GM19372 (cell line): ENCODE measurements around the gene KDM3B.
"Not testable (repeated sequence)": the region's sequence is repeated elsewhere in the genome, so short reads cannot be mapped to it uniquely, and the experiment has no call there.

Experiments used
- ATAC-seq: cut with Tn5 transposase; IDR thresholded peaks from one replicate; pipeline ENCODE4 v1.9.1; 2021; ENCODE audit warnings: mild to moderate bottlenecking, low read depth, moderate library complexity; ENCODE audit not compliant: unreplicated experiment

The KDM3B gene

DNA sequence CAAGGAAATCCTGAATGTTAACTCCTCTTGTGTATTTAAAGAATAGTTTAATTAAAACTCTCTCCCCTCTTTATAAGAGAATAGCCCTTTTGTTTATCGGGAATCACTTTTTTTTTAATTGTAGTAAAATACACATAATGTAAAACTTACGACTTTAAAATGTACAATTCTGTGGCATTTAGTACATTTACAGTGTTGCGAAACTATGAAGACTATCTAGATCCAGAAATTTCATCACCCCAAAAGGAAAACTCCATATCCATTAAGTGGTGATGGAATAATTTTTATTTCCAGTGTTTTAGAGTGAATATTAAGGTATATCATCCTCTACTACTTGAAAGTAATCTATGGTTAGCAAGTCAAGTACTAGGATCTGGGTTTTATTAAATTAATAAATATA, 36.8 kb downstream of the KDM3B start:
- ATAC-seq, result no peak

DNA sequence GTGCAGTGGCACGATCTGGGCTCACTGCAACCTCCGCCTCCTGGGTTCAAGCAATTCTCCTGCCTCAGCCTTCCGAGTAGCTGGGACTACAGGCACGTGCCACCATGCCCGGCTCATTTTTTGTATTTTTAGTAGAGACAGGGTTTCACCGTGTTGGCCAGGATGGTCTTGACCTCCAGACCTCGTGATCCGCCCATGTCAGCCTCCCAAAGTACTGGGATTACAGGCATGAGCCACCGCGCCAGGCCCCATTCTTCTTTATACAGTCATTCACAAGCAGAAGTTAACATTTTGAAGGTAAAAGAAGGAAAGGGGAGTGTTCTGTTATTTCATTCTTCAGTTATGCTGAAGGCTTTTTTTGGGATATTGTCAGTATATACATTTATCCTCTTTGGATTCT, 37.4 kb downstream of the KDM3B start:
- ATAC-seq, result not testable (repeated sequence)

DNA sequence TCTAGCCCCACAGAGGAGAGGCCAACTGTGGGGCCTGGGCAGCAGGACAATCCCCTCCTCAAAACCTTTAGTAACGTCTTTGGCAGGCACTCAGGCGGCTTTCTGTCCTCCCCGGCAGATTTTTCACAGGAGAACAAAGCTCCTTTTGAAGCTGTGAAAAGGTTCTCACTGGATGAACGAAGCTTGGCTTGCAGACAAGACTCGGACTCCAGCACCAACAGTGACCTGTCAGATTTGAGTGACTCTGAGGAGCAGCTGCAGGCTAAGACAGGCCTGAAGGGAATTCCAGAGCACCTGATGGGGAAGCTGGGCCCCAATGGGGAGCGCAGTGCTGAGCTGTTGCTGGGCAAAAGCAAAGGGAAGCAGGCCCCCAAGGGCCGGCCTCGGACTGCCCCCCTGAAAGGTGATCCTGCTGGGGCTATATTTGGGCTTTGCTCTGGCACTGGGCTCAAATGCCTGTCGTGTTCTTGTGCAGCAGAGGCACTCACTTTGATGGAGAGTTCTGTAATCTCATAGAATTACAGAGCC, 39.4 kb downstream of the KDM3B start:
- no peak for ATAC-seq

DNA sequence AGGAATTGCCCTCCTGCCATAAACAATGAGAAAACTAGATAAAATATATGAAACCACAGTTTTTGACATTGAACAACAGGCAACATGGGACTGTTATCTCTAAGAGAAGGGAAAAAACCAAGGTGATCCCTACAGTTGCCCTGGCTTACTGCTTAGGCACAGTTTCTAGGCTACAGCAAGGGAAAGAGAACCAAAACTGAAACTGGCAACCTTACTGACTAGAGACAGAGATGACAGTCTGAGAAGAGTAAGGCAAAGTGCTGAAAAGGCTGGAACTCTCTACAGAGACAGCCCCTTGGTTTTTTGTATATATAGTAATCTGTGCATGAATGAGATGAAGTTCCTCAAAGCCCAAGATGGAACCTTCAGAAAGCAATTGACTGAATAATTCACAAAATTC, 50.2 kb downstream of the KDM3B start:
- no peak for ATAC-seq

DNA sequence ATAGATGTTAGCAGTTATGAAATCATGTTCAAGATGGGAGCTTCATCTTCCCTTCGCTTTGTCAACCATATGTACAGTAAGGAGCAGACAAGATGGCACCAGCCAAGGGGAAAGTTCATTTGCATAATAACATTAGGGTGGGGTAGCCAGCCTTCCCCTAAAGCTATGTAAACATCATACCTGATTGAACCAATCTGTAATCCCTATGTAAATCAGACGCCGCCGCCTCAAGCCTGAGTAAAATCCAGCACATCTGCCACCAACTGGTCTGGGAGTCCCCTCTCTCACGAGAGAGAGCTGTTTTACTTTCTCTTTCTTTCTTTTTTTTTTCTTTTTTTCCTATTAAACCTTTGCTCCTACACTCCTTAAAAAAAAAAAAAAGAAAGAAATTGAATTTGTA, 55.5 kb downstream of the KDM3B start:
- peak; percentile 61 for ATAC-seq

DNA sequence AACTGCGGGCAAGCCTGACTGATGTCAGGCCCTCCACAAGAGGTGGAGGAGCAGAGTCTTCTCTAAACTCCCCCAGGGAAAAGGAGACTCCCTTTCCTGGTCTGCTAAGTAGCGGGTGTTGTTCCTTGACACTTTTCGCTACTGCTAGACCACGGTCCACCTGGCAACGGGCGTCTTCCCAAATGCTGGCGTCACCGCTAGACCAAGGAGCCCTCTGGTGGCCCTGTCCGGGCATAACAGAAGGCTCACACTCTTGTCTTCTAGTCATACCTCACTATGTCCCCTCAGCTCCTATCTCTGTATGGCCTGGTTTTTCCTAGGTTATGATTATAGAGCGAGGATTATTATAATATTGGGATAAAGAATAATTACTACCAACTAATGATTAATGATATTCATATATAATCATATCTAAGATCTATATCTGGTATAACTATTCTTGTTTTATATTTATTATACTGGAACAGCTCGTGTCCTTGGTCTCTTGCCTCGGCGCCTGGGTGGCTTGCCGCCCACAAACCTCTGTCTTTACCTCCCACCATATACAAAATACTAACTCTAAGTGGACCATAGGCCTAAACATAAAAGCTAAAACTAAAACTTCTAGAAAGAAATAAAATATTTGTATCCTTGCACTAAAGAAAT, 58.6 kb downstream of the KDM3B start:
- ATAC-seq, result not testable (repeated sequence)

DNA sequence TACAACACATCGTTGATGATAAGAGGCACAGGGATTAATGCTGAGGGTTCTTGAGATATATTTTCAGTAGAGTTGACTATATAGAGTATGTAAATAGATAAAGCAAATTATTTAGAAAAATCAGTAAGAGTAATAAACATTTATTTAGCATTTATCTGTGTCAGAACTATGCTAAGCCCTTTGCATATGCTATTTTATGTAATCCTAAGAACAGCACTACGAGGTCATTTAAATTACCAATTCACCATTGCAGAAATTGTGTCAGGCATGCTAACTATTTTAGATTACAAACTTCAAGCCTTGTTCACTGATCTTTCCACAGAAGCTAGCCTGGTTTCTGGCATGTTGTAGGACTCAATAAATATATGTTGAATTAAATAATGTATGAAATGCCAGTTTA, 66.0 kb downstream of the KDM3B start:
- ATAC-seq, result no peak

DNA sequence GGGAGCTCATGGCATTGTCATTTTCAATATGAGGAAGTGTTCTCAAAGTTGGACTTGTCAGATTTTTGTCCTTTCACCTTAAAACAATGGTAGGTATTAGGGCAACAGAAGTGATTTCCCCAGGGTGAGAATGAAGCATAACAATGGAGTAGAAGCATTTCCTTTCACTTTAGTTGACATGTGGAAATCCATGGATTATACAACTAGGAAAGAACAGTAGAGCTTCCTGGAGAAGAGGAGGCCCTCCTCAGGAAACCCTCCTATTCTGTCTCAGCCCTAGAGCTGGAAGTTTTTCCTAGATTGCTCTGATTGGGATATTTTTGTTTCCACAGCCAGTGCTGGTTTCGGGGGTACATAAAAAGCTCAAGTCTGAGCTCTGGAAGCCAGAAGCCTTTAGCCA, 72.6 kb downstream of the KDM3B start:
- no peak for ATAC-seq

DNA sequence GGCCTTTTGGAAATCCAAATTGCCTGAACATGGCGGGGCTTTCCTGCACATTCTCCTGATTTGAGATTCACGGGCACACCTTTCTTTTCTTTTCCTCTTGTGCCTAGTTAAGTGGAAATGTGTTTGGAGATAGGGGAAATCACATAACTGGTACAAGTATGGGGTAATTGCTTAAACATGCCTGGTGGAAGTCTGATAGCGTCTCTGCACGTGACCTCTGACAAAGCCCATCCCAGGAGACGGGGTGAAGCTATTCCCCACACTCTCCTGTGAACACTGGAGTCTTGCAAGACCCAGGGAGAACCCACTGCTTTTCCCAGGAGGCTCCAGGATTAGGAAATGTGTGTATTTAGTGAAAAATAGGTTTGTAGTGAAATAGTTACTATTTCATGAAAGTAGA, 83.5 kb downstream of the KDM3B start:
- ATAC-seq, result no peak

DNA sequence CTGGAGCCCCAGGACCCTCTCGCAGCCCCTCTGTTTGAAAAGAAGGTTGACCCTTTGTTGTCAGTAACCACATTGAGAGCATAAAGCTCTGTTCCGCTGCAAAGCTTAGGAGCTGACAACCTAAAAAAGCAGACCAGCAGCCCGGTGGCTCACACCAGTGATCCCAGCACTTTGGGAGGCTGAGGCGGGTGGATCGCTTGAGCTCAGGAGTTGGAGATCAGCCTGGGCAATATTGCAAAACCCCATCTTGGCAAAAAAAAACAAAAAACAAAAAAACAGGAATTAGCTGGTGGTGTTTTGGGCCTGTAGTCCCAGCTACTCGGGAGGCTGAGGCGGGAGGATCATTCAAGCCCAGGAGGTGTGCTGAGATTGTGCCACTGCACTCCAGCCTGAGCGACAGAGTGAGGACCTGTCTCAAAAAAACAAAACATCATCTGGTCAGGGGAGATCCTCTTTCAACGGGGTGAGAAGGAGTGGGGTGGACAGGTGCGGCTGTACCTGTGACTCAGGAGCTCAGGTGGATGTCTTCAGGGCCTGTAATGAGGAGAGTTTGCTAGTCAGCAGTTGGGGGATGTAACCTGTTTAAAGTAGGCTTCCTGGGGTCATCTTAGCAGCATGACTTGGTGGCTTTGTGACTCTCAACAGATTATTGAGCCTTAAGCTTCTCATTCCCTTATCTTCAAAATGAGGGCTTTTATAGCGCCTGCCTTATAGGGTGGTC, 85.7 kb downstream of the KDM3B start:
- no peak for ATAC-seq

DNA sequence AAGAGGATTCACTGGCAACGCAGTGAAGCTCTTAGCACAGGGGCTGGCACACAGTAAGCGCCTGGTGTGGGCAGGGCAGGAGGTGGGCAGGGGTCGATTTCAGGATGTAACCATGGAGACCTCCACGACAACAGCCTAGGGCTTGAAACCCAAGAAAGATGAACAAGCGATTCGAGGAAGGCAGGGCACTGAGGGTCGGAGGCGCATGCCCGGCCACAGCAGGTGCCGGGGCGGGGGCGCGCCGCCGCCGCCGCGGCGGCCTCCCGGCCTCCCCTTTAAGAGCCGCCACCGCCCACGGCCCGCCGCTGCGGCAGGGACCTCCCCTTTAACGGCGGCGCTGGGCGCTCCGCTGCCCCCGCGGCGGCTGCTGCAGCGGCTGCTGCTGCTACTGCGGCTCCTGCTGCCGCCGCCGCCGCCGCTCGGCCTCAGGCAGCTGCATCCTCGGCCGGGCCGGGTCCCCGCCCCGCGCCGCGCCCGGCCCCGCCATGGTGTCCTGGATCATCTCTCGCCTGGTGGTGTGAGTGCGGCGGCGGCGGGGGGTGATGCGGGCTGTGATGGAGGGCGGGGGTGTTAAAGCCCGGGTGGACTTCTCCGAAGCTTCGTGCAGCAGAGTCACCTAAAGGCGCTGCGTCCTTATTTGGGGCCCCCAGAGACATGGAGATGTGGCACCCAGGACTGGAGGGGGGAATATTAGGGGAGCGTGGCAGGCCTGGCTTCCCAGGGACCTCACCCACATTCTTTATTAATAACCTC, 86.4 kb downstream of the KDM3B start, which contains the start of gene REEP2:
Gene REEP2, plus strand, starts transcription at position 334 of the 753 bp plus-strand sequence. Its CDS starts 152 bp downstream, at position 486.
- ATAC-seq, result peak; percentile 74

DNA sequence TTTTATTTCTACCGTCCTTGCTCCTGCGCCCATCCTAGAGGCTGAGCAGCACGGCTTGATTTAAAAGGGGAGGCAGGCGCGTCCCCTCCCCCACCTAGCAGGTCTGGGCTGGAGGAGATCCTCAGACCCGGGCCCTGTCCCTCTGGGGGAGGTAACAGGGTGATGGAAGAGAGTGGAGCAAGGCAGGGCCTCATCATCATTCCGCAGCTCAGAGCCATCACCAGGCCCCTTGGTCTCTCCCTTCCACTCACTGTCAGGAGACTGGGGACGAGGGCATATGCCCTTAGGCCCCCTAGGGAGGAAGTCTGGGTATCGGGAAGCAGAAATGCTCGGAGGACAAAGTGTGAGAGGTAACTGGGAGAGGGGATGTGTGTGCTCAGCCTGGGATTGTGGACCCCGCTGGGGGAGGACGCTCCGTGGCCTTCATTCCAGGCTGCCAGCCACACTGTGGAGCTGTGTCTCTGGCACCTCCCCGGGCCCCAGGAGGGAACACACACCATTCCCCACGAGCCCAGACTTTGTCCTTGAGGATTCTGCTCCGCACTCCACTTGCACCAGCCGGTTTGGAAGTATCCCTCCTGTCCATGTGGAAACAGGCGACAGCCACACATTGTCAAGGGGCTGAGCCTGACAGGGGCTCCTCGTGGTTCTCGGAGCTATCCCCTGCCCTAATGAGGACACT, 87.1 kb downstream of the KDM3B start:
- ATAC-seq, result no peak

DNA sequence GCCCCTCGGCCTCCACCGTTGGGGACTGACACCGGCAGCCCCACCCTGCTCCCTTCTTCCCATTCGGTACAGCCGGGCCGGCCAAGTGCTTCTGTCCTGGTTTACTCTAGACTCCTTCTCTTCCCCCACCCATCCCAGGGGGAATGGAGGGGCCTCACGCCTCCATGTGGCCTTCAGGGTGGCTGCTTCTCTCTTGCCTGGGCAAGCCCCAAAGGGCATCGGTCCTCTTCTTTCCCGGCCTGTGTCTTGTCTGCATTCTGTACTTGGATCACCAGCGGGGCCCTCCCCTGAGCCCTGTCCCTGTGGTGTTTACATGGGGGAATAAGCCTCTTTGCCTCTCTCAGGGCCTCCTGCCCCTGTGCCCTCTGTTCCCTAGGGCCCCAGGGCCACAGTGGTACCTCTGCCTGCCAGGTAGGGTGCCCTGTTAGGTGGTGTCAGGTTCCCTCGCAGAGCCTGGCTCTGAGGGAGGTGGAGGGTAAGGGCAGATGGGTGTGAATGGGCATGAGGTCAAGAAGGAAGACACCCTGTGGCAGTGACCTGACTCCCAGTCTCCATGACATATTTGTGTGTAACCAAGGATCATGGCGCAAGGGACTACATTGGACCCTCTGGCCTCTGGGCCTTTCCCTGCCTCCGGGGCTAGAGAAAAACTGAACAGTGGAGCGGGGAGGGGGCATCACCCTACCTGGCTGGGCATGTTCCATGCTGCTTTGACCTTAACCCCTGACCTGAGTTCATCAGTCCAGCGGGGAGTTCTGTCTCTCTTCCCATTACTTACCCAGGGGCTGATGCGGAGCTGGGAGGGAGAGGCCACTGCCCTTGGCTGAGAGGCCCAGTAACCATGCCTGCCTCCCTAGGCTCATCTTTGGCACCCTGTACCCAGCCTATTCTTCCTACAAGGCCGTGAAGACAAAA, 87.9 kb downstream of the KDM3B start:
- no peak for ATAC-seq

DNA sequence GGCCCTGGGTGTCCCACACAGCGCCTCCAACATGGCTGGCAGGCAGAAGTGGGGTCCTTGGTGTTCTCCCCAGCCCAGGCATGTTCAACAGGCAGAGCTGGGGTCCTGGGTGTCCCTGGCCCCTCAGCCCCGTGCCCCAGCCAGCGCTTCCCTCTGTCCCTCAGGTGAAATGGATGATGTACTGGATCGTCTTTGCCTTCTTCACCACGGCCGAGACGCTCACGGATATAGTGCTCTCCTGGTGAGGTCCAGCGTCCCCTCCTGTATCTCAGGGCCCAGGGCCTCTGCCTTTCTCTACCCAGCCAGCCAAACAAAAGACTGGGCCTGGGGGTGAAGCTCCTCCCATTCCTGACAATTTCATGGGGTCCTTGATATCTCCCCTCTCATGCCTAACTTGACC, 88.7 kb downstream of the KDM3B start:
- no peak for ATAC-seq

DNA sequence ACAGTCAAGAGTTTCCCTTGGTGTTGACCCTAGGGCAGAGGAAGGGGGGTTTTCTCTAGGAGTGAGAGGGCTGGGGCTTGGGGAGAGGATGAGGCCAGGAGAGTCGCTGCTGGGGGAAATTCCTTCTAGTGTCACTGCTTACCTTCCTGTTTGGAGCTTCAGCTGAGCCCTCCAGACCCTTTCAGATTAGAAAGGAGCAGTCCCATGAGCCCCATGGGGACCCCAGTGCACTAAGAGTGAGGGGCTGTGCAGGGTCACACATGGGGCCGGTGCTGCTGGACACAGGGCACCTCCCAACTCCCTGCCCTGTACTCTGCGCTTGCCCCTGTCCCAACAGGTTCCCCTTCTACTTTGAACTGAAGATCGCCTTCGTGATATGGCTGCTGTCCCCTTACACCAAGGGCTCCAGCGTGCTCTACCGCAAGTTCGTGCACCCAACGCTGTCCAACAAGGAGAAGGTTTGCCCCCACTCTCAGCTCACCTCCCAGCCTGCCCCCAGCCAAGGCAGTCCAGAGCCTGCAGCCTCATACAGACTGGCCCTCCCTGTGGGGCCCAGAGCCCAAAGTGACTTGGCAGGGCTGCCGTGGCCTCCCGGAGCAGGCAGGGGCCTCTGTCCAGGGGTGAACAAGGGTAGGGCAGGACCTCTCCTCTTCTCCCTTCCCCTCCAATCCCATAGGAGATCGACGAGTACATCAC, 91.7 kb downstream of the KDM3B start:
- no peak for ATAC-seq

DNA sequence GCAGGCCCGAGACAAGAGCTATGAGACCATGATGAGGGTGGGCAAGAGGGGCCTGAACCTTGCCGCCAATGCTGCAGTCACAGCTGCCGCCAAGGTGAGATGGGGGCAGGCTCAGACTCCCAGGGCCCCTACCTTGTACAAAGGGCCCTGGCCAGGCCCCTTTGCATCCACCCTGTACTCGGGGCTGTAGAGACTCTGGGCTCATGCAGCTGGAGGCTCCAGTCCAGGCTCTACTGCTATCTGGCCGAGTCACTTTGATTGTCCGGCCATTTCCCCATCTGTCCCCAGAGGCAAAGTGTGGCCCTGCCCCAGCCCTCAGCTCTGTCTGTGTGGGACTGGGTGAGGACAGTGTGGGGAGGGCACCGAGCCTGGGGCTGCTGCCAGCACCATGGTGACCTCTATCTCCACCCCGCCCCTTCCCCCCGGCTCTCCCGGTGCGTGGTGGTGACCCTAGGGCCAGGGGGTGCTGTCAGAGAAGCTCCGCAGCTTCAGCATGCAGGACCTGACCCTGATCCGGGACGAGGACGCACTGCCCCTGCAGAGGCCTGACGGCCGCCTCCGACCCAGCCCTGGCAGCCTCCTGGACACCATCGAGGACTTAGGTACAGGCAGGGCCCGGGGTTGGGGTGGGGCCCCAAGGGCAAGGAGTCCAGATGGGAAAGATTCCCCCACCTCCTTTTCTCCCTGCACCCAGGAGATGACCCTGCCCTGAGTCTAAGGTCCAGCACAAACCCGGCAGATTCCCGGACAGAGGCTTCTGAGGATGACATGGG, 92.5 kb downstream of the KDM3B start:
- ATAC-seq, result no peak

DNA sequence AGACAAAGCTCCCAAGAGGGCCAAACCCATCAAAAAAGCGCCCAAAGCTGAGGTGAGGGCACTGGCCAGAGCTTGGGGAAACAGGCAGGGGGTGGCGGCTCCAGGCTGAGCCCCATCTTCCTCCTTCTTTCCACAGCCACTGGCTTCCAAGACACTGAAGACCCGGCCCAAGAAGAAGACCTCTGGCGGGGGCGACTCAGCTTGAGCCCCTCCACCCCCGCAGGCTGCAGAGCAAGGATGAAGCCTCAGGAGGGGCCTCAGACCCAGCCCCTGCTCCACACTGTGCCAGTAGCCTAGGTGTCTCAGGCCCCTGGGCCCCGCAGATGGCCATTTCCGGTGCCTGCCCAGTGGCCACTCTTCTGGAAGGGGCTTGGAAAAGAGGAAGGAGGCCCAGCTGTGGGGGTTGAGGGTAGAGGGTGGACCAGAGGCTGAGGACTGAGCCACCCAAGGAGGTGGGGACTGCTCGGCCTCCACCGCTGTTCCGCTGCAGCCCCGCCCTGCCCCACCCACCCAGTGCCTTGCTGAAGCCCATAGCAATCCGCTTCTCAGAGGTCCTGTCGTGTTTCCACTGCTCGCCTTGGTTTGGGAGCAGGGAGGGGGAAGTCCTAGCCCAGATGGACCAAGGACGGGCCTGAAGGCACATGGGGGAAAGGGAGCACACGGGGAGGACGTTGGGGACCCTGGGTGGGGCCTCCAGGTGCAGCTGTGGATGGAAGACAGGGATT, 93.2 kb downstream of the KDM3B start:
- no peak for ATAC-seq

DNA sequence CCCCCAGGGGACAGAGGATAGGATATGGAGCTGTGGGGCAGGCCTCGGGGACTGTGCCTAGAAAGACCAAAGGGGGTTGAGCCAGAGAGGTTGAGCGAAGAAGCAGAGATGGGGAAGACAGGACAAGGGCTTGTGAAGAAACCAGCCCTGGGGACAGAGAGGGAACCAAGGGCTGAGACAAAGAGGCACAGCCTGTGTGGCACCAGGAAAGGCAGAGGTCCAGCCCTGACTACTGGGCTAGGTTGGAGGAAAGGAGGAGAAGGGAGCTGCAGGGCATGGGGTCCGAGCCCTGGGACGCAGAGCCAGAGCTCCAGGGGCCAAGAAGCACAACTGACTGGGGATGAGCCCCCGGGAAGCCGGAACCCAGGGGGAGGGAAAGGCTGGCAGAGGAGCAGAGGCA, 95.6 kb downstream of the KDM3B start:
- no peak for ATAC-seq
